B cell (primary cell): ENCODE measurements around the gene FLAD1.

Source experiments
- EZH2 ChIP-seq: IDR thresholded peaks from 2 replicates; pipeline ENCODE4 v1.6.1; 2012; ENCODE audit warnings: borderline replicate concordance, low read depth, mild to moderate bottlenecking, moderate library complexity, low read length; ENCODE audit not compliant: insufficient read depth, poor library complexity, severe bottlenecking
- TF ChIP-seq, protein P1 (sequence below): fragments of 200-600 bp; IDR thresholded peaks from one replicate; pipeline ENCODE4 v1.8.0; 2022; ENCODE audit warnings: antibody characterized with exemption, mild to moderate bottlenecking

- TF ChIP-seq, protein P1, sequence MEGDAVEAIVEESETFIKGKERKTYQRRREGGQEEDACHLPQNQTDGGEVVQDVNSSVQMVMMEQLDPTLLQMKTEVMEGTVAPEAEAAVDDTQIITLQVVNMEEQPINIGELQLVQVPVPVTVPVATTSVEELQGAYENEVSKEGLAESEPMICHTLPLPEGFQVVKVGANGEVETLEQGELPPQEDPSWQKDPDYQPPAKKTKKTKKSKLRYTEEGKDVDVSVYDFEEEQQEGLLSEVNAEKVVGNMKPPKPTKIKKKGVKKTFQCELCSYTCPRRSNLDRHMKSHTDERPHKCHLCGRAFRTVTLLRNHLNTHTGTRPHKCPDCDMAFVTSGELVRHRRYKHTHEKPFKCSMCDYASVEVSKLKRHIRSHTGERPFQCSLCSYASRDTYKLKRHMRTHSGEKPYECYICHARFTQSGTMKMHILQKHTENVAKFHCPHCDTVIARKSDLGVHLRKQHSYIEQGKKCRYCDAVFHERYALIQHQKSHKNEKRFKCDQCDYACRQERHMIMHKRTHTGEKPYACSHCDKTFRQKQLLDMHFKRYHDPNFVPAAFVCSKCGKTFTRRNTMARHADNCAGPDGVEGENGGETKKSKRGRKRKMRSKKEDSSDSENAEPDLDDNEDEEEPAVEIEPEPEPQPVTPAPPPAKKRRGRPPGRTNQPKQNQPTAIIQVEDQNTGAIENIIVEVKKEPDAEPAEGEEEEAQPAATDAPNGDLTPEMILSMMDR: no peak
- no peak for TF ChIP-seq EZH2
Measured at GRCh38 chr1:154994269-154994587, 11.1 kb downstream of the FLAD1 start.
